22Rv1 (cell line): Measurements from ENCODE around the gene ZBTB7C.

Experiments used
- CTCF ChIP-seq: fragments of 450-650 bp; IDR thresholded peaks from 2 replicates; pipeline ENCODE4 v1.5.1; 2017; ENCODE audit warnings: mild to moderate bottlenecking
- ZFX ChIP-seq: fragments of 450-650 bp; IDR thresholded peaks from 2 replicates; pipeline ENCODE4 v1.6.1; 2017; ENCODE audit warnings: antibody characterized with exemption, borderline replicate concordance

- TF ChIP-seq CTCF = no peak
- TF ChIP-seq ZFX = no peak
Measured at GRCh38 chr18:48393170-48393569, 16.0 kb downstream of the ZBTB7C start.
